Activated T-cell treated with anti-CD3 and anti-CD28 coated beads, Interleukin-2, amount 50 U/mL, for 4 hours (primary cell): ENCODE results near the gene RBM7. TPM values are rescaled to one million over a fixed set of nuclear protein-coding genes. Genes with fewer than 3 reads are reported as not detected.

Experiments
- ATAC-seq, 2 donors: fragments of 200-7000 bp; cut with Tn5 transposase; one replicate each; pipeline ENCODE4 v1.10.0; 2021
- DNase-seq: peaks from one replicate; pipeline ENCODE4 v3.0.0-alpha.2; 2020
- H3K27me3 Mint-ChIP-seq: one replicate; pipeline ENCODE4 v1.8.0; 2021; ENCODE audit warnings: low read depth, mixed read lengths
- H3K36me3 Mint-ChIP-seq: one replicate; pipeline ENCODE4 v1.8.0; 2022; ENCODE audit warnings: mixed read lengths; ENCODE audit not compliant: insufficient read depth
- H3K4me1 Mint-ChIP-seq: one replicate; pipeline ENCODE4 v1.8.0; 2021; ENCODE audit warnings: low read depth, mixed read lengths
- H3K4me3 Mint-ChIP-seq: one replicate; pipeline ENCODE4 v1.8.0; 2021; ENCODE audit warnings: mild to moderate bottlenecking, moderate library complexity, mixed read lengths
- H3K9me3 Mint-ChIP-seq: one replicate; pipeline ENCODE4 v1.8.0; 2021; ENCODE audit warnings: mixed read lengths
- total RNA-seq, 3 donors: library from RNA; stranded (reverse); gene quantifications; one replicate each; pipeline ENCODE4 v1.2.1, GENCODE V29; 2021

The RBM7 gene
- total RNA-seq, 3 donors from 2014 or later = 27.5 to 33.0 (median 29.6) TPM

- H3K4me3 Mint-ChIP-seq = no peak overlapping the region
- H3K36me3 Mint-ChIP-seq = peaks cover 4% of the 10 kb centered on the region
- ATAC-seq = no peak
- no peaks in the 10 kb centered on the region for H3K27me3 Mint-ChIP-seq
- DNase-seq = no peak
- H3K4me1 Mint-ChIP-seq = no peaks in the 10 kb centered on the region
- H3K9me3 Mint-ChIP-seq = no peaks in the 10 kb centered on the region
Measured at GRCh38 chr11:114416441-114416961, 16.0 kb downstream of the RBM7 start.

DNA sequence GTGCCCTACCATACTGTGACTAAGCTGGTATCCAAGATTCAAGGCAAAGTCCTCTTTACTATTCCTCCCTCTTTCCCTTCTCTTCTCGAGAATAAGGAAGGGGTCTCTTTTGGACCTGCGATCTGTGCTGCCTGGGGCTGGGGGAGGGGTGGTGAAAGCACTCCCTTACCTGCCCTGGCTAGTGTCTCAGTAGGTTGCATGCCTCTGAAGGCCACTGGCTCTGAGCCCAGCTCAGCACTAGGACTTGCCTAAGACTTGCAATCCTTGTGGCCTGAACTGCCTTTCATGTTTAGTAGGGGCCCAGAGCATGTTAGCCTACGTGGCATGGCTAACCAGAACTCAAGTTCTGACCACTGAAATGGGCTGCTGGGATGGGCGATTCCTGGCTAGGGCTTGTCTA is 25.8 kb downstream of the RBM7 start:
- Mint-ChIP-seq H3K9me3 (peaks cover 18% of the 10 kb centered on the region), H3K36me3 (no peaks in the 10 kb centered on the region), H3K4me1 (no peaks in the 10 kb centered on the region), H3K4me3 (no peak overlapping the region), H3K27me3 (no peaks in the 10 kb centered on the region)
- ATAC-seq (no peak), DNase-seq (no peak)

DNA sequence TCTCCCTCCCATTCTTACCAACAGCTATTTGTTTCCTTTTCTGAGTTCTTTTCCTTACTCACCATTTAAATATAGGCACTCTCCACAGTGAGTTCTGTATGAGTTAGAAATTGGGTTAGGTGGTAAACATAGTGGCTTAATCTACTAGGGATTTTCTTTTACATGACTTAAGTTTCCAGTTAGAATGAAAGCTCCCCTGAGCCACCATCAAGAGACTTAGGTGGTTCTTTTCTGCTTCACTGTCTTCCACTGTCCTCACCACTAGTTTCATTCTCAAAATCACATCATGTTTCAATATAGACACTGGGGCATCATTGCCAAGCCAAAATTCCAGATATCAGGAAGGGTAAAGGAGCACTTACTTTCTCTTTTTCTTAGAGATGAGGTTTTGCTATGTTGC is 29.8 kb downstream of the RBM7 start:
- Mint-ChIP-seq H3K4me1 (no peaks in the 10 kb centered on the region), H3K36me3 (no peaks in the 10 kb centered on the region), H3K4me3 (no peak overlapping the region), H3K27me3 (no peaks in the 10 kb centered on the region), H3K9me3 (peaks cover under 1% of the 10 kb centered on the region)
- ATAC-seq = no peak
- no peak for DNase-seq

GRCh38 chr11:114432893-114433292 is 32.4 kb downstream of the RBM7 start:
- H3K36me3 Mint-ChIP-seq = no peaks in the 10 kb centered on the region
- DNase-seq = no peak
- H3K27me3 Mint-ChIP-seq = peaks cover 2% of the 10 kb centered on the region
- no peak for ATAC-seq
- H3K4me1 Mint-ChIP-seq = no peaks in the 10 kb centered on the region
- no peak overlapping the region for H3K4me3 Mint-ChIP-seq
- H3K9me3 Mint-ChIP-seq = no peaks in the 10 kb centered on the region

DNA sequence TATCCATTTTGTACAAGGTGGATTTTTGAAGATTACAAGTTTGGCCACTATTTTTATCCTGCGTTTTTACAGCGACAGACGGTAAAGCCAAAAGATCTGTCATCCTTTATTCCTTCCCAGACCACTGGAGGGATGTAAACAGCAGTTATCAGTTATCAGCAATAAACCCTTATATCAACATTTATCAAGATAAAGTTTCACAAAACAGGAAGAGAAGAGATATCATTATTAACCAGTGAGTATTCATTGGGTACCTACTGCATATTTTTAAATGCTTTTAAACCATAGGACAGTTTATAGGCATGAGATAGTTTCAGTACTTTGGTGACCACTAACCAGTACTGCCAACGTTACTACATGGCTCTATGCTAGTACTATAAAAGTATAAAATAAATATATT is 32.9 kb downstream of the RBM7 start:
- no peaks in the 10 kb centered on the region for H3K36me3 Mint-ChIP-seq
- no peaks in the 10 kb centered on the region for H3K9me3 Mint-ChIP-seq
- no peak for ATAC-seq
- H3K4me1 Mint-ChIP-seq = no peaks in the 10 kb centered on the region
- DNase-seq = no peak
- peaks cover 2% of the 10 kb centered on the region for H3K27me3 Mint-ChIP-seq
- H3K4me3 Mint-ChIP-seq = no peak overlapping the region

DNA sequence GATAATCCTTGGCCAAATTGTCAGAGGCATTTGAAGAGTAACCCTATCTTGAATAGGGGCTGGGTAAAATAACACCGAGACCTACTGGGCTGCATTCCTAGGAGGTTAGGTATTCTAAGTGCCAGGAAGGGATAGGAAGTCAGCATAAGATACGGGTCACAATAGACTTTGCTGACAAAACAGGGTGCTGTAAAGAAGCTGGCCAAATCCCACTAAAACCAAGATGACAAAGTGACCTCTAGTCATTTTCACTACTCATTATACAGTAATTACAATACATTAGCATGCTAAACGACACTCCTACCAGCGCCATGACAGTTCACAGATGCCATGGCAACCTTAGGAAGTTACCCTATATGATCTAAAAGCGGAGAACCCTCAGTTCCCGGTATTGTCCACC is 37.8 kb downstream of the RBM7 start:
- Mint-ChIP-seq H3K27me3 (peaks cover 2% of the 10 kb centered on the region), H3K4me1 (peaks cover 27% of the 10 kb centered on the region), H3K4me3 (no peak overlapping the region), H3K36me3 (peaks cover 8% of the 10 kb centered on the region), H3K9me3 (no peaks in the 10 kb centered on the region)
- ATAC-seq (no peak), DNase-seq (no peak)

DNA sequence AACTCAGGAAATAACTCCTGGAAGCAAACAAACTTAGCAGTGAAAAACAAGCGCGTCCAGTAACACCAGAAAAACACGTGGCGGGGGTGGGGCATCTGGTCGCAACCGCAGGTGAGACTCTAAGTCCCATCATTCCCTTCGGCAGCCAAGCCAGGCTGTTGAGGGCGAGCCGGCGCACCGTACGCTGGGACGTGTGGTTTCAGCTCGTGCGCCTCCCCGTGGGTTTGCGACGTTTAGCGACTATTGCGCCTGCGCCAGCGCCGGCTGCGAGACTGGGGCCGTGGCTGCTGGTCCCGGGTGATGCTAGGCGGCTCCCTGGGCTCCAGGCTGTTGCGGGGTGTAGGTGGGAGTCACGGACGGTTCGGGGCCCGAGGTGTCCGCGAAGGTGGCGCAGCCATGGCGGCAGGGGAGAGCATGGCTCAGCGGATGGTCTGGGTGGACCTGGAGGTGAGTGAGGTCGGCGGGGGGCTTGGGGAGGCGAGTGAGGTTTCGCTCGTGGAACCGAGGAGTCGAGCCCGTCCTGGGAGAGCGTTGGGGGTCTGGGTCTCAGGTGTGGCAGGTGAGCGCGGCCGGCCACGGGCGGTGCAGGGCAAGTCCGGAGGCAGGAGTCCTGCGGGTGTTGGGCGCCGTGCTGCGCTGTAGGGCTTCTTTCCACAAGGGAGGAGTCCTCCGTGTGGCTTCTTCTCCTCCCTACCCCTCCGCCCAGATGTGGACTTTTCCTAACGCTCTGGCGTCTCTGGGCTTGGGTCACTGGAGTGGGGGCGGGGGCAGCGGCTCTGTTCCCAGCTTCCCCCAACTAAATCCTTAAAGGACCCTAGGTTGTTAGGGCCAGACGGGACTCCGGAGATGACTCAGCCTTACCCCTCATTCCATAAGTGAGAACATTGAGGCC is 39.0 kb downstream of the RBM7 start, which contains the start of gene REXO2:
REXO2 (plus strand) TSS at position 239 of the 892 bp plus-strand sequence; CDS start at position 301, 62 bp downstream.
- DNase-seq = peak; percentile 92
- peaks cover 2% of the 10 kb centered on the region for H3K27me3 Mint-ChIP-seq
- H3K9me3 Mint-ChIP-seq = no peaks in the 10 kb centered on the region
- peak; percentile 98 for ATAC-seq
- H3K4me3 Mint-ChIP-seq = peak within 1 kb of the TSS; percentile 97
- peaks cover 13% of the 10 kb centered on the region for H3K36me3 Mint-ChIP-seq
- peaks cover 27% of the 10 kb centered on the region for H3K4me1 Mint-ChIP-seq

GRCh38 chr11:114440121-114440860 is 39.8 kb downstream of the RBM7 start:
- ATAC-seq (no peak), DNase-seq (no peak)
- Mint-ChIP-seq H3K4me1 (peaks cover 27% of the 10 kb centered on the region), H3K4me3 (peak overlapping the region; percentile 97), H3K36me3 (peaks cover 18% of the 10 kb centered on the region), H3K9me3 (no peaks in the 10 kb centered on the region), H3K27me3 (peaks cover 2% of the 10 kb centered on the region)

GRCh38 chr11:114440971-114441763 is 40.7 kb downstream of the RBM7 start:
- H3K27me3 Mint-ChIP-seq = no peaks in the 10 kb centered on the region
- peak overlapping the region; percentile 48 for H3K4me3 Mint-ChIP-seq
- H3K9me3 Mint-ChIP-seq = no peaks in the 10 kb centered on the region
- H3K36me3 Mint-ChIP-seq = peaks cover 22% of the 10 kb centered on the region
- ATAC-seq (no peak), DNase-seq (no peak)
- peaks cover 27% of the 10 kb centered on the region for H3K4me1 Mint-ChIP-seq

DNA sequence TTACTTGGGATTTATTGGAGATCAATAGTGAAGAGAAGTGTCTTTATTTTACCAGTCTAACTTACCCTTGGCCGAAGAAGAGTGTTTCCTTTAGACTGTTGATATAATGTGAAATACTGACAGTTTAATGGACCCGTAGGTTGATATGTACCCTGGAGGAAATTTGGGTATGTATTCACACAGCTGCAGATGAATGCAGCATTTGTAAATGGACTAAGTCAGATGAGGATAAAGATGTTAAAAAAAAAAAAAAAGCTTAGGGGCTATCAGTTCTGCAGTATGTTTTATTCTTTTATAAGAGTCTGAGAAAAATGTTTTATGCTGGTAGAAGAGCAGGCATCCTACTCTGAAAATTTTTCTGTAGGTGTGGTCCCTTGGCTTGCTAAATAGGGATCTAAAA is 41.5 kb downstream of the RBM7 start:
- Mint-ChIP-seq H3K36me3 (peaks cover 27% of the 10 kb centered on the region), H3K4me3 (no peak overlapping the region)

GRCh38 chr11:114442536-114442935 is 42.1 kb downstream of the RBM7 start:
- peaks cover 33% of the 10 kb centered on the region for H3K36me3 Mint-ChIP-seq
- ATAC-seq = no peak
- no peak overlapping the region for H3K4me3 Mint-ChIP-seq
- DNase-seq = no peak
- no peaks in the 10 kb centered on the region for H3K27me3 Mint-ChIP-seq
- no peaks in the 10 kb centered on the region for H3K9me3 Mint-ChIP-seq
- H3K4me1 Mint-ChIP-seq = peaks cover 29% of the 10 kb centered on the region

More for the DNA sequence above, 41.5 kb downstream of the RBM7 start:
- Mint-ChIP-seq H3K4me1 (peaks cover 27% of the 10 kb centered on the region), H3K27me3 (no peaks in the 10 kb centered on the region), H3K9me3 (no peaks in the 10 kb centered on the region)
- no peak for ATAC-seq
- no peak for DNase-seq

GRCh38 chr11:114447444-114447843 is 47.0 kb downstream of the RBM7 start:
- no peaks in the 10 kb centered on the region for H3K9me3 Mint-ChIP-seq
- no peaks in the 10 kb centered on the region for H3K27me3 Mint-ChIP-seq
- peaks cover 41% of the 10 kb centered on the region for H3K36me3 Mint-ChIP-seq
- H3K4me1 Mint-ChIP-seq = peaks cover 2% of the 10 kb centered on the region
- DNase-seq = no peak
- no peak overlapping the region for H3K4me3 Mint-ChIP-seq
- ATAC-seq = no peak

DNA sequence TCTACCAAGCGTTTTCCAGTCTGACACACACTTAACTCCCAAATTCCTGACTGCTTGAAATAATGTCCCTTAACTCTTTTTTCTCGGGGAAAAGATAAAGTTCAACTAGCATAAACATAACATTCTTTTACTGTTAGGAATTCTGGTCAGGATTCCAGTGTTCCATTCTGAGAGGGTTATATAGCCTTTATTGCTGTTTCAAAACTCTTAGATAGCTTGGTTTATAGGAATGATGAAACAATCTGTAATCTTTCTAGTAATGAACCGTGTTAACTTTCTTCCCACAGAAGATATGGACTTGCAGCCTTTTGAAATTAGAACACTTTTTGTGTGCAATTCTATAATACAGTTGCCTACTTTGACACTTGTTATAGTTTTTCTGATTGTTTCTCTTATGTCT is 47.4 kb downstream of the RBM7 start:
- Mint-ChIP-seq H3K4me1 (peaks cover 2% of the 10 kb centered on the region), H3K27me3 (no peaks in the 10 kb centered on the region), H3K36me3 (peaks cover 41% of the 10 kb centered on the region), H3K9me3 (no peaks in the 10 kb centered on the region), H3K4me3 (no peak overlapping the region)
- DNase-seq (no peak), ATAC-seq (no peak)
